Measurements from ENCODE around the gene PATJ. TPM values are rescaled to one million over a fixed set of nuclear protein-coding genes. Genes with fewer than 3 reads are reported as not detected.

PATJ gene
- total and polyA plus RNA-seq, 2 of the 13 experiments (the other 11 are each of a cell fraction or from before 2014, with no cell fraction given), result 6.2 to 16.8 TPM

DNA sequence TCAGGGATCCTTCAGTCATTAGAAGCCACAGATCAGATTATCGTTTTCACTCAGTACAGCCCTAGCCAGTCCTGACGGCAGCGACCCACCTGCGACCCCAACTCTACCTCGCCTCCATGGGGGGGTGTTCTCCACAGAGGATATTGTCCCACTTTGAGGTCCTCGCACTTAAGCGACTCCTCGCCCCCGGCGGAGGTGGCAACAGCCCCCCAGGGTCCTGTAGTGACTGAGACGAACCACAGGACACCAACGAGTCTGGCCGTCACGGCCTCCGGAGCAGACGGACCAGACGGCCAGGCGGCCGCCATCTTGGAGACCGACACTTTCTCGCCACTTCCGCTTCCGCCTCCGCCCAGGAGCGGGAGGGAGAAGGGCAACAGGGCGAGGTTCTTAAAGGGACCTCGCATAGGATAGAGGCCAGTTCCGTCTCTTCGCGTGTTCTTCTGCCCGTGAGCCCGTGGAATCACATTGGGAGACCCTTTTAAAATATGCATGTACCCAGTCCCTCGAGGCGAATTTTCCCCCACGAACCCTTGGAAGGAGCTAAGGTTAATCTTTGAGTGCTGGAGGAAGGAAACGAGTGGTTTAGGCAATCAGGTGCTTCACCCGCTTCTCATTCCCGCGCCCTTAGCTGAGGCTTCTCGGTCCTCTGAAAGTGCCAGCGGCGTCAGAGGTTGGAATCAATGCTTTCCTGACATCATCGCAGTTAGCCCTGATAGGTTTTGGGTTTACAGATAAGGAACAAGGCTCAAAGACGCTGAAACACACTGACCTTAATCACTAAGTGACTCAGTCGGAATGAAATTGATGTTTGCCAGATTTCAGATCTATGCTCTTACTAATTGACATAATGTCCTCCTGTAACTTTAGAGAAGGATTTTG is 17.2 kb upstream of the PATJ start, which contains the start of gene TM2D1 (continued):
- TF ChIP-seq, protein P1, sequence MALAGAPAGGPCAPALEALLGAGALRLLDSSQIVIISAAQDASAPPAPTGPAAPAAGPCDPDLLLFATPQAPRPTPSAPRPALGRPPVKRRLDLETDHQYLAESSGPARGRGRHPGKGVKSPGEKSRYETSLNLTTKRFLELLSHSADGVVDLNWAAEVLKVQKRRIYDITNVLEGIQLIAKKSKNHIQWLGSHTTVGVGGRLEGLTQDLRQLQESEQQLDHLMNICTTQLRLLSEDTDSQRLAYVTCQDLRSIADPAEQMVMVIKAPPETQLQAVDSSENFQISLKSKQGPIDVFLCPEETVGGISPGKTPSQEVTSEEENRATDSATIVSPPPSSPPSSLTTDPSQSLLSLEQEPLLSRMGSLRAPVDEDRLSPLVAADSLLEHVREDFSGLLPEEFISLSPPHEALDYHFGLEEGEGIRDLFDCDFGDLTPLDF (CRISPR knock-in tag; IDR thresholded peaks at IDR 0.05), result no peak
- no peak for TF ChIP-seq TAF15 (IDR thresholded peaks at IDR 0.05; ENCODE audit: low read depth, low read length, poor library complexity, severe bottlenecking)
- no peak for TF ChIP-seq ZSCAN25 (CRISPR knock-in tag; IDR thresholded peaks at IDR 0.05)
- TF ChIP-seq ZNF24 (IDR thresholded peaks at IDR 0.05), result no peak
- peak; percentile 74; the same call in 1 of the 2 replicates for TF ChIP-seq ZNF510 (CRISPR knock-in tag; IDR thresholded peaks at IDR 0.05; ENCODE audit: low read depth)
- TF ChIP-seq, protein P2, sequence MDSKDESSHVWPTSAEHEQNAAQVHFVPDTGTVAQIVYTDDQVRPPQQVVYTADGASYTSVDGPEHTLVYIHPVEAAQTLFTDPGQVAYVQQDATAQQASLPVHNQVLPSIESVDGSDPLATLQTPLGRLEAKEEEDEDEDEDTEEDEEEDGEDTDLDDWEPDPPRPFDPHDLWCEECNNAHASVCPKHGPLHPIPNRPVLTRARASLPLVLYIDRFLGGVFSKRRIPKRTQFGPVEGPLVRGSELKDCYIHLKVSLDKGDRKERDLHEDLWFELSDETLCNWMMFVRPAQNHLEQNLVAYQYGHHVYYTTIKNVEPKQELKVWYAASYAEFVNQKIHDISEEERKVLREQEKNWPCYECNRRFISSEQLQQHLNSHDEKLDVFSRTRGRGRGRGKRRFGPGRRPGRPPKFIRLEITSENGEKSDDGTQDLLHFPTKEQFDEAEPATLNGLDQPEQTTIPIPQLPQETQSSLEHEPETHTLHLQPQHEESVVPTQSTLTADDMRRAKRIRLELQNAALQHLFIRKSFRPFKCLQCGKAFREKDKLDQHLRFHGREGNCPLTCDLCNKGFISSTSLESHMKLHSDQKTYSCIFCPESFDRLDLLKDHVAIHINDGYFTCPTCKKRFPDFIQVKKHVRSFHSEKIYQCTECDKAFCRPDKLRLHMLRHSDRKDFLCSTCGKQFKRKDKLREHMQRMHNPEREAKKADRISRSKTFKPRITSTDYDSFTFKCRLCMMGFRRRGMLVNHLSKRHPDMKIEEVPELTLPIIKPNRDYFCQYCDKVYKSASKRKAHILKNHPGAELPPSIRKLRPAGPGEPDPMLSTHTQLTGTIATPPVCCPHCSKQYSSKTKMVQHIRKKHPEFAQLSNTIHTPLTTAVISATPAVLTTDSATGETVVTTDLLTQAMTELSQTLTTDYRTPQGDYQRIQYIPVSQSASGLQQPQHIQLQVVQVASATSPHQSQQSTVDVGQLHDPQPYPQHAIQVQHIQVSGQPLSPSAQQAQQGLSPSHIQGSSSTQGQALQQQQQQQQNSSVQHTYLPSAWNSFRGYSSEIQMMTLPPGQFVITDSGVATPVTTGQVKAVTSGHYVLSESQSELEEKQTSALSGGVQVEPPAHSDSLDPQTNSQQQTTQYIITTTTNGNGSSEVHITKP (CRISPR knock-in tag; IDR thresholded peaks at IDR 0.05; ENCODE audit: low read depth), result peak; percentile 39; the same call in 1 of the 2 replicates
- TF ChIP-seq MIER2 (CRISPR knock-in tag; IDR thresholded peaks at IDR 0.05), result 0 out of 2 replicates have a peak, but pooled peaks have one; percentile 38
- TF ChIP-seq DNMT1 (CRISPR knock-in tag; IDR thresholded peaks at IDR 0.05), result no peak
- TF ChIP-seq KMT2B (CRISPR knock-in tag; IDR thresholded peaks at IDR 0.05), result peak; percentile 96
- peak; percentile 79; the same call in 1 of the 2 replicates for TF ChIP-seq ZNF205 (CRISPR knock-in tag; IDR thresholded peaks at IDR 0.05)
- TF ChIP-seq, protein P3, sequence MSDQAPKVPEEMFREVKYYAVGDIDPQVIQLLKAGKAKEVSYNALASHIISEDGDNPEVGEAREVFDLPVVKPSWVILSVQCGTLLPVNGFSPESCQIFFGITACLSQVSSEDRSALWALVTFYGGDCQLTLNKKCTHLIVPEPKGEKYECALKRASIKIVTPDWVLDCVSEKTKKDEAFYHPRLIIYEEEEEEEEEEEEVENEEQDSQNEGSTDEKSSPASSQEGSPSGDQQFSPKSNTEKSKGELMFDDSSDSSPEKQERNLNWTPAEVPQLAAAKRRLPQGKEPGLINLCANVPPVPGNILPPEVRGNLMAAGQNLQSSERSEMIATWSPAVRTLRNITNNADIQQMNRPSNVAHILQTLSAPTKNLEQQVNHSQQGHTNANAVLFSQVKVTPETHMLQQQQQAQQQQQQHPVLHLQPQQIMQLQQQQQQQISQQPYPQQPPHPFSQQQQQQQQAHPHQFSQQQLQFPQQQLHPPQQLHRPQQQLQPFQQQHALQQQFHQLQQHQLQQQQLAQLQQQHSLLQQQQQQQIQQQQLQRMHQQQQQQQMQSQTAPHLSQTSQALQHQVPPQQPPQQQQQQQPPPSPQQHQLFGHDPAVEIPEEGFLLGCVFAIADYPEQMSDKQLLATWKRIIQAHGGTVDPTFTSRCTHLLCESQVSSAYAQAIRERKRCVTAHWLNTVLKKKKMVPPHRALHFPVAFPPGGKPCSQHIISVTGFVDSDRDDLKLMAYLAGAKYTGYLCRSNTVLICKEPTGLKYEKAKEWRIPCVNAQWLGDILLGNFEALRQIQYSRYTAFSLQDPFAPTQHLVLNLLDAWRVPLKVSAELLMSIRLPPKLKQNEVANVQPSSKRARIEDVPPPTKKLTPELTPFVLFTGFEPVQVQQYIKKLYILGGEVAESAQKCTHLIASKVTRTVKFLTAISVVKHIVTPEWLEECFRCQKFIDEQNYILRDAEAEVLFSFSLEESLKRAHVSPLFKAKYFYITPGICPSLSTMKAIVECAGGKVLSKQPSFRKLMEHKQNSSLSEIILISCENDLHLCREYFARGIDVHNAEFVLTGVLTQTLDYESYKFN (CRISPR knock-in tag; conservative IDR thresholded peaks at IDR 0.05), result peak; percentile 44; the same call in 1 of the 2 replicates
- peak; percentile 92 for TF ChIP-seq BORCS8-MEF2B (CRISPR knock-in tag; IDR thresholded peaks at IDR 0.05)
- peak; percentile 84; the same call in 1 of the 2 replicates for TF ChIP-seq MTA1 (CRISPR knock-in tag; IDR thresholded peaks at IDR 0.05; ENCODE audit: borderline replicate concordance)
- peak; percentile 92 for TF ChIP-seq HDAC1 (CRISPR knock-in tag; IDR thresholded peaks at IDR 0.05)
- TF ChIP-seq JARID2 (CRISPR knock-in tag; IDR thresholded peaks at IDR 0.05; ENCODE audit: insufficient replicate concordance), result peak; percentile 6
- TF ChIP-seq ZNF136 (CRISPR knock-in tag; IDR thresholded peaks at IDR 0.05; ENCODE audit: low read depth), result no peak
- TF ChIP-seq TP53 (CRISPR knock-in tag; conservative IDR thresholded peaks at IDR 0.05), result no peak
- TF ChIP-seq IRF2 (CRISPR knock-in tag; IDR thresholded peaks at IDR 0.05), result peak; percentile 85; the same call in 1 of the 2 replicates
- no peak for TF ChIP-seq ZNF260 (CRISPR knock-in tag; IDR thresholded peaks at IDR 0.05; ENCODE audit: borderline replicate concordance, low read depth)
- TF ChIP-seq GLI4 (CRISPR knock-in tag; IDR thresholded peaks at IDR 0.05; ENCODE audit: borderline replicate concordance), result no peak
- peak; percentile 68; the same call in 1 of the 2 replicates for TF ChIP-seq MIXL1 (CRISPR knock-in tag; IDR thresholded peaks at IDR 0.05)
